GM18526 (cell line): ENCODE measurements around the gene PNKP.

Source experiments
- POLR2A ChIP-seq: IDR thresholded peaks from 3 replicates; pipeline ENCODE4 v1.6.1; 2011; ENCODE audit not compliant: insufficient read length; ENCODE audit errors: extremely low read depth

PNKP gene

GRCh38 chr19:49881672-49882394 lies 14.5 kb upstream of the PNKP start:
- no peak for TF ChIP-seq POLR2A

GRCh38 chr19:49881186-49881585 lies 13.8 kb upstream of the PNKP start:
- TF ChIP-seq POLR2A: no peak

GRCh38 chr19:49880162-49880869 lies 12.9 kb upstream of the PNKP start:
- TF ChIP-seq POLR2A: no peak

GRCh38 chr19:49879243-49879963 lies 12.0 kb upstream of the PNKP start:
- no peak for TF ChIP-seq POLR2A

GRCh38 chr19:49878744-49879070 lies 11.3 kb upstream of the PNKP start:
- no peak for TF ChIP-seq POLR2A

GRCh38 chr19:49877879-49878743 lies 10.7 kb upstream of the PNKP start:
- TF ChIP-seq POLR2A: peak; percentile 0

- TF ChIP-seq POLR2A: peak; percentile 68
Observed at GRCh38 chr19:49877020-49877878, 9.9 kb upstream of the PNKP start, which contains the start of the genes AKT1S1 and TBC1D17. Gene AKT1S1 (minus strand): TSS chr19:49877355. CDS start chr19:49873295, 4,060 bp downstream. Gene TBC1D17 (plus strand): TSS chr19:49877702. CDS start chr19:49877724, 22 bp downstream.

- TF ChIP-seq POLR2A: peak; percentile 33
Observed at GRCh38 chr19:49876422-49877019, 9.1 kb upstream of the PNKP start.

- peak; percentile 24 for TF ChIP-seq POLR2A
Observed at GRCh38 chr19:49875857-49876421, 8.6 kb upstream of the PNKP start.

- TF ChIP-seq POLR2A: no peak
Observed at GRCh38 chr19:49875177-49875576, 7.8 kb upstream of the PNKP start.

GRCh38 chr19:49874503-49875157 lies 7.3 kb upstream of the PNKP start:
- no peak for TF ChIP-seq POLR2A

GRCh38 chr19:49873834-49874233 lies 6.5 kb upstream of the PNKP start:
- TF ChIP-seq POLR2A: no peak

- TF ChIP-seq POLR2A: no peak
Observed at GRCh38 chr19:49873129-49873521, 5.7 kb upstream of the PNKP start.
